GM18520 (cell line): ENCODE results near the gene RAB40B.

Experiments used
- ATAC-seq: cut with Tn5 transposase; IDR thresholded peaks from one replicate; pipeline ENCODE4 v1.9.1; 2021; ENCODE audit not compliant: unreplicated experiment

Gene RAB40B

GRCh38 chr17:82670661-82671450, 27.6 kb downstream of the RAB40B start:
- no peak for ATAC-seq

DNA sequence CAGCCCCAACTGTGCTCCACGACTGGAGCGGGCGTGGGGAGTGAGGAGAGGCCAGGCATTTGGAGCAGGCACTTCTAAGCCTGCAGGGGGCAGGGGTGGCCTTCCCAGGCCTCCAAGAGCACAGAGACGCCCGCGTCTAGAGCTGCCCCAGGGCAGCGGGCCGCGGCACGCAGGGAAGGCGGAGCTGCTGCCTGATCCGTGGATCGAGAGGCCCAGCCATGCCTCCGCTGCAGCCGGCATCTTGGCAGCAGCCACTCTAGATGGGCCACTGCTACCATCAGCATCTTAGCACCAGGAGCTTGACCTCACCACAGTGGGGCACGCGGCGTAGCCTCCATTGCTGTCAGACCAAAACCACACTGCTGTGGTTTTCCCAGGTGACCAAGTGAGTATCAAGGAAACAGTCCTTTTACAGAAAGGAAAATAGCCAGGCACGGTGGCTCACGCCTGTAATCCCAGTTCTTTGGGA, 29.8 kb downstream of the RAB40B start:
- ATAC-seq, result no peak

GRCh38 chr17:82668024-82668630, 30.4 kb downstream of the RAB40B start:
- ATAC-seq, result no peak

DNA sequence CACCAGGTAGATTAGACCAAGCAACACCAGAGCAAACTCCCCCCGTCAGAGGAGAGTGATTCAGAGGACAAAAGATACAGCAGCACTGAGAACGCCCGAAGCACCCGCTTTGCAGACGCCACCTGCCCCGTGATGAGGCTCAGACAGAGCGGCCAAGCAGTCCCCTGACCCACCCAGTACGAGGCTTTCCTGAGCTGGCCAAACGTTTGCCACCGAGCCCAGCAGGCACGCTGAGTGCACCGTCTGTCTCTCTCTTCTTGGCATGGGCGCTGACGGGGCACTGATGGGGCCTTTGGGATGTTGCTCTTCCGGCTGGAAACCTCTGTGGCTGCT, 30.9 kb downstream of the RAB40B start:
- ATAC-seq, result no peak

GRCh38 chr17:82666931-82667667, 31.4 kb downstream of the RAB40B start:
- no peak for ATAC-seq

- no peak for ATAC-seq
Measured at GRCh38 chr17:82665891-82666290, 32.6 kb downstream of the RAB40B start.

DNA sequence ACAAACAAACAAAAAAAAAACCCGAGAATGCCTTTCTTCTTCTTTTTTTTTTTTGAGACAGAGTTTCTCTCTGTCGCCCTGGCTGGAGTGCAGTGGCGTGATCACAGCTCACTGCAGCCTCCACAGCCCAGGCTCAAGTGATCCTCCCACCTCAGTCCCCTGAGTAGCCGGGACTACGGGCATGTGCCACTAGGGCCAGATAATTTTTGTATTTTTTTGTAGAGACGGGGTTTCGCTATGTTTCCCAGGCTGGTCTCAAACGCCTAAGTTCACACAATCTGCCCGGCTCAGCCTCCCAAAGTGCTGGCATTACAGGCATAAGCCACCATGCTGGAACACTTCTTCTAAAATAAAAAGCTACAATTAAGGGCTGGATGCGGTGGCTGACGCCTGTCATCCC, 33.3 kb downstream of the RAB40B start:
- no peak for ATAC-seq

- ATAC-seq, result no peak
Measured at GRCh38 chr17:82664701-82665182, 33.8 kb downstream of the RAB40B start.

DNA sequence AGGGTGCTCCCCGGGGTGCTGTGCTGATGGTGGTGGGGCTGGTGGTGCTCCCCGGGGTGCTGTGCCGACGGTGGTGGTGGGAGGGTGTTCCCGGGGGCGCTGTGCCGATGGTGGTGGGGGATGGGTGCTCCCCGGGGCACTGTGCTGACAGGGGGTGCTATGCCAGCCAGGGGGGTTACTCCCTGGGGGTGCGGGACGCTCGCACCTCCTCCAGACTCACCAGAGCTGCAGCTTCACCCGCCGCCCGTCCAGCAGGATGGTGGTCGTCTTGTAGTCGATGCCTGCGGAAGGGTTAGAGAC, 34.3 kb downstream of the RAB40B start:
- no peak for ATAC-seq

DNA sequence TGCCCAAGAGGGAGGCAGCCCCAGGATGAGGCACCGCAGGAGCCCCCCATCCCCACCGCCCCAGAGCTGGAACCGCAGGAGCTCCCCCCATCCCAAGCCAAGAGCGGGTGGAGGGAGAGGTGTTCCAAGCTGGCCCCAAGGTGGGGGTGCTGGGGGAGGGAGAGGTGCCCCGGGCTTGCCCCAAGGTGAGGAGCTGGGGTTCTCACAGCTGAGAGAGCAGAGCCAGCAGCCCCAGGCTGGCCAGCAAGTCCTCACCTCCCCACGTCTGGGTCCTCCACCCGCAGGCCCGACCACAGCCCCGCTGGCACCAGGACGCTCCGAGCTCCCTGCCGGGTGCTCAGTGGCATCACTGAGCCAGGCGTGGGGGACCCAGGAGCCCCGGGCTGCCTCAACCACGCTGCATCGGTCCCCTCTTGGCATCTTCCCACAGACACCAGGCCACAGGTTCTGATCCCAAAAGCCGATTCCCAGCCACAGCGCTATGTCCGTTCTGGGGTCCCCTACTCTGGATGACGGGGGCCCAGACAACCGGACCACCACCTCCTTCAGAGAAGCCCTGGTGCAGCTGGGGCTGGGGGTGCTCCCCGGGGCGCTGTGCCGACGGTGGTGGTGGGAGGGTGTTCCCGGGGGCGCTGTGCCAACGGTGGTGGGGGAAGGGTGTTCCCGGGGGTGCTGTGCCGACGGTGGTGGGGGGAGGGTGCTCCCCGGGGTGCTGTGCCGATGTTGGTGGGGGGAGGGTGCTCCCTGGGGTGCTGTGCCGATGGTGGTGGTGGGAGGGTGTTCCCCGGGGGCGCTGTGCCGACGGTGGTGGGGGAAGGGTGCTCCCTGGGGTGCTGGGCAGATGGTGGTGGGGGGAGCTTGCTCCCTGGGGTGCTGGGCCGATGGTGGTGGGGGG, 34.9 kb downstream of the RAB40B start:
- no peak for ATAC-seq

DNA sequence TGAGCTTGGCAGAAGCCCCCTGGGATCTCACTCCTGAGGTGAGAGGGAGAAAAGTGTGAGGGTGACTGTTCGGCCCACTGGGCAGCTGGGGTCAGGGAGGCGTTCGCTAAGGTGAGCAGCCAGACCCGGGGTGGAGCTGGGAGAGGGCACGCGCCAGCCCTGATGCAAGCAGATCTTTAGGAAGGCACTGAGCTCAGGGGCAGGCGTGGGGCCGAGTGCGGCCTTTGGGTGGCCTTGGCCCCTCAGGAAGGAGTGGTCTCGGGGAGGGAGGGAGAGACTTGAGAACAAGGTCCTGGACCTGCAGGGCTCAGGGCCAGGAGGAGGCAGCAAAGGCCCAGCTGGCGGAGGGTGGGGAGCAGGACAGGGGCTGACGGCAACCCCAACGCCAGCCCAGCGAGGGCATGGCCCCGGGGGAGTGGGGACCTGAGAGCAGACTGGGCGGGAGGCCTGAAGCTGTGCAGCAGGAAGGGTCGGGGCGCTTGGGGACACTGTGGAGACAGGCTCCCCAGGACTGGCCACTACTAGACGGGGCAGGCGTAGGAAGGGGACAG, 35.7 kb downstream of the RAB40B start:
- no peak for ATAC-seq

- ATAC-seq, result no peak
Measured at GRCh38 chr17:82661717-82662683, 36.5 kb downstream of the RAB40B start.

- no peak for ATAC-seq
Measured at GRCh38 chr17:82659886-82660285, 38.6 kb downstream of the RAB40B start.

DNA sequence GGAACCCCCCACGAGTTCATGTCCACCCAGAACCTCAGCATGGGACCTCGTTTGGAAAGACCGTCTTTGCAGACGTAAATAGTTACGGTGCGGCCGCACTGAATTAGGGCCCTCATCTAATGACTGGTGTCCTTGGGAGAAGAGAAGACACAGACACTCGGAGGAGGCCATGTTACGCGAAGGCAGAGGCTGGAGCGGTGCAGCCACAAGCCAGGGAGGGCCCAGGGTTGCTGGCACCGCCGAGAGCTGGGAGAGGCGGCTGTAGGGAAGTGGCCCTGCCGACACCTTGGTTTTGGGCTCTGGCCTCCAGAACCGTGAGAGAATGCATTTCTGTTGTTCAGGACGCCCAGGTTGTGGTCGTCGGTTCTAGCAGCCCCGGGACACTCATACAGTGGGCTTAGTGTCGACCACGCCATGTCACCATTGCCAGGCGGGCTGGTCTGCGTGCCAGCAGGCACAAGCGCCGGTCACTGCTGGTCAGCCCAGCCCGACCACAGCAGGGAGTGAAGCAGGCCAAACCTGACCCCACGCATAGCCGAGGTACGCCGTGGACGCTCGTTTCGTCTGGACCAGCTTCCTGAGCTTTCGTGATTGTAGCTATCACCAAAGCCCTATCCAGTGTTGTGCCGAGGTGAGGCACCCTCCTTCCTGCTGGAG, 39.6 kb downstream of the RAB40B start:
- ATAC-seq, result no peak

GRCh38 chr17:82658331-82658730, 40.2 kb downstream of the RAB40B start:
- ATAC-seq, result no peak

- ATAC-seq, result no peak
Measured at GRCh38 chr17:82657926-82658325, 40.6 kb downstream of the RAB40B start.

DNA sequence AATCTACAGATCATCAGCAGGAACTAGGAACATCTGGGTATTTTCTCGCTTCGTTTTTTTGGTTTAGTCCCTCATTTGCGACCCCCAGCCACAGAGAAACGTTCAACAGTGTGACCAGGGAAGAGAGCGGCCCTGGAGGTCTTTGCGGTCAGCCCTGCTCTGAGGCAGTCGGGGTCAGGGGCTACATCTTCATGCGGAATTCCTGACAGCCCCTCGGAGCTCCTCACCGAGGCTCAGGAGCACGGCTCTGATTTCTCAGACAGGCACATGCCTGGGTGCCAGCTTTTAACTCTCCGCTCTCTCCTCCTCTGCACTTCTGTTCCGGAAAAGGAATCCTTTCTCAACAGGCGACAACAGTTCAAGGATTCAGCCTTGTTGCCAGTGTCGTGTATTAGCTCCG, 42.2 kb downstream of the RAB40B start:
- ATAC-seq, result no peak

GRCh38 chr17:82655523-82655922, 43.0 kb downstream of the RAB40B start:
- ATAC-seq, result no peak

- ATAC-seq, result no peak
Measured at GRCh38 chr17:82655038-82655479, 43.4 kb downstream of the RAB40B start.
